B cell (primary cell): ENCODE data around the gene GADD45B.

ENCODE experiments used
- EZH2 ChIP-seq: IDR thresholded peaks from 2 replicates; pipeline ENCODE4 v1.6.1; 2012; ENCODE audit warnings: borderline replicate concordance, low read depth, mild to moderate bottlenecking, moderate library complexity, low read length; ENCODE audit not compliant: insufficient read depth, poor library complexity, severe bottlenecking
- TF ChIP-seq, protein P1 (sequence below): fragments of 200-600 bp; IDR thresholded peaks from one replicate; pipeline ENCODE4 v1.8.0; 2022; ENCODE audit warnings: antibody characterized with exemption, mild to moderate bottlenecking

DNA sequence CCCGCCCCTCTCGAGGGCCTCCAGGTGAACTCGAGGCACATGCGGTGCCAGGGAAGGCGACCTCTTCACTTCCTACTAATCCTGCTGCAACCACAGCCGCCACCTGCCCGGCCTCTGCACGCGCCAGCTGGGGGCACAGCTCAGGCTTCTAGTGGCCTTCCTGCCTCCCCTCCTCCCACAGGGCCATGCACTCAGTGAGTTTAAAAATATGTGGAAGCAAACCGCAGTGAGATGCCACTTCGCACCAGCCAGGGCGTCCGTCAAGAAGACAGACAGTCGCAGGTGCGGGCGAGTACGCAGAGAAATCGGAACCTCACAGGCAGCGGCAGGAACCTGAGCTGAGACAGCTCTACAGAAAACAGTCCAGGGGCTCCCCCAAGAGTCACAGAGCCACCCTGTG, 29.5 kb upstream of the GADD45B start:
- TF ChIP-seq, protein P1, sequence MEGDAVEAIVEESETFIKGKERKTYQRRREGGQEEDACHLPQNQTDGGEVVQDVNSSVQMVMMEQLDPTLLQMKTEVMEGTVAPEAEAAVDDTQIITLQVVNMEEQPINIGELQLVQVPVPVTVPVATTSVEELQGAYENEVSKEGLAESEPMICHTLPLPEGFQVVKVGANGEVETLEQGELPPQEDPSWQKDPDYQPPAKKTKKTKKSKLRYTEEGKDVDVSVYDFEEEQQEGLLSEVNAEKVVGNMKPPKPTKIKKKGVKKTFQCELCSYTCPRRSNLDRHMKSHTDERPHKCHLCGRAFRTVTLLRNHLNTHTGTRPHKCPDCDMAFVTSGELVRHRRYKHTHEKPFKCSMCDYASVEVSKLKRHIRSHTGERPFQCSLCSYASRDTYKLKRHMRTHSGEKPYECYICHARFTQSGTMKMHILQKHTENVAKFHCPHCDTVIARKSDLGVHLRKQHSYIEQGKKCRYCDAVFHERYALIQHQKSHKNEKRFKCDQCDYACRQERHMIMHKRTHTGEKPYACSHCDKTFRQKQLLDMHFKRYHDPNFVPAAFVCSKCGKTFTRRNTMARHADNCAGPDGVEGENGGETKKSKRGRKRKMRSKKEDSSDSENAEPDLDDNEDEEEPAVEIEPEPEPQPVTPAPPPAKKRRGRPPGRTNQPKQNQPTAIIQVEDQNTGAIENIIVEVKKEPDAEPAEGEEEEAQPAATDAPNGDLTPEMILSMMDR, result no peak
- TF ChIP-seq EZH2, result no peak
